GM19397 (cell line): ENCODE data around the gene GYPA.
"Not testable (repeated sequence)": the region's sequence is repeated elsewhere in the genome, so short reads cannot be mapped to it uniquely, and the experiment has no call there.

Source experiments
- ATAC-seq: cut with Tn5 transposase; IDR thresholded peaks from one replicate; pipeline ENCODE4 v1.9.1; 2021; ENCODE audit warnings: mild to moderate bottlenecking, moderate library complexity; ENCODE audit not compliant: unreplicated experiment

Gene GYPA

DNA sequence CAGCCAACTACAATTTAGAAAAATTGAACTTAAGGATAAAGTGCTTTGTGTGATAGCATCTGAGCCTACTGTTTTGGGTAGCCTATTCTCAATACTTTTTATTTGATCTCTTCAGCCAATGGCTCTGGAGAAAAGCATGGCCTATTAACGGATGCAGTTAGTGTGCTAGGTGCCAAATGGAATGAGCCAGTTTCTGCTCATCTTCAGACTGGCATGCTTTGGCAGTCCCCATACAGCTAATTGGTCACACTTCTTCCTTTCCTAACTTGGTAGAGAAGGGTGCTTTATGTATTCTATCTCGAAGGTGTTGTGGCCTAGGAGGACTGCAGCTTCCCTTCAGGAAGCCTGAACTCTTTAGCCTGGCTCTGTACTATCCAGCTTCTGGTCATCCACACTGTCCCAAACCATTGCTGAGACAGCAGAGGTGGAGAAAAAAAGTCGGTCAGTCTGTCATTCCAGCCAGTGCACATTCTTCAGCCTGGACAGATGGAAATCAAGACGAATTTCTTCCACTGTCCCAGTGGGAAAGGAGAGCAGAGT lies 11.1 kb downstream of the GYPA start:
- ATAC-seq: not testable (repeated sequence)

DNA sequence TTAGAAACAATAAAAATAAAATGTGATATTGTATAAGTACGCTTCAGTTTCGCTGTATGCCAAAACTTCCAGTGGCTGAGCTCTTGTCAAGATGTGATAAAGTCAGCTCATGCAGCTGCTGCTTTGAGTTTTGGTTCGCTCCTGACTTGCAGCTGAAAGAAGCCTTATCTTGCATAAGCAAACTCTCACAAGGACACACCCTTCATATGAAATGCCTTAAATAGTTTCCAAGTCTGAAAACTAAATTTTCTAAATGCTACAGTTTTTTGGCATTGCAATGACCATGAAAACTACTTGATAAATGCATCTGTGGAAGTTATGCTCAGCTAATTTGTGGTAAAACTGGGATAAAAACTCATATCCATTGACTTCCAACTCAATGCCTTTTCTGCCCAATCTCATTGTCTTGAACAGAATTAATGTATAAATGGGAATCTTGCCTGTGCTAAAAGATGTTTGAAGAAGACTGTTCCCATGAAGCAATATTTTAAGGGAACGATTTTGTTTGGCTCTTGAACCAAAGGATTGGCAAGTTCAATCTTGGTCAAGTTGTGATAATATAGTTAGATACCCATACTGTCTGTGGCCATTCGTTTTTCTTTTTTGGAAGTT lies 11.7 kb downstream of the GYPA start:
- not testable (repeated sequence) for ATAC-seq

DNA sequence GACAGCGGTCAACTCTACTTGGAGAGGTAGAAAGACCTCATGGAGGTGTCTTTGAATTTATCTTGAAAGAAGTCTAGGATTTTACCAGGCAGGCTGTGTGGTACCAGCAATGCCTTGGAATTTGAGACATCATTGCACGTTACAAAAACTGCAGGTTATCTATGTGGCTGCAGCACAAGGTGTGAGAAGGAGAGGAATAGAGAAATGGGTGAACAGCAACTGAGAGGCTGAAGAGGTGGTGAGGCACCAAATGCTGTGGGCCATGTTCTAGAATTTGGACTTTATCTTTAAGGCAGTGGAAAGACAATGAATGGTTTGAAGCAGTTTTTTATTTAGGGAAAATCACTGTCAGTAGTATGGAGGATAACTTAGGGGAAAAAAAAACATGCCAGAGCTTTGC lies 15.4 kb downstream of the GYPA start:
- not testable (repeated sequence) for ATAC-seq

DNA sequence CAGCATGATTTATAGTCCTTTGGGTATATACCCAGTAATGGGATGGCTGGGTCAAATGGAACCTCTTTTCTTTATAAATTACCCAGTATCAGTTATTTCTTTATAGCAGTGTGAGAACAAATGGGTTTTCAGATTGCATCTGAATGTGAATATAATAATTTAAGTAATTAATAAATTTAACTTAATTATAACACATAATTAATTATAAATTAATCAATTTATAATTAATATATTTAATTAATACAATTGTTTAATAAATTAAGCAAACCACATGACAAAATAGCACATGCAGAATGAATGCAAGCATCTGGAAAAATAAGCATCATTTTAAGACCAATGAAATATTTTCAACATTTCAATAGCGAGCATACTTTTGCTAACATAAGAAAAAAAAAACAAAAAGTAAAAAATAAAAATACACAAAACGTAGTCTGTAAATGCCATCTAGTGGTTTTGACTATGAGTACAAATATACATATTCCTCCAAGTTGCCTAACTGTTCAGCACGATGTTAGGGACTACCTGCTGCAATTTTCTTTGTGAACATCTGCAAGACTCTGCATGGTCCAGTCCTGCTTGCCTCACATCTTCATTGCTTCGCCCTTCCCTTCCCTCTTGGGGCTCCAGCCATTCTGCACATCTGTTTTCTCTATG lies 16.4 kb downstream of the GYPA start:
- not testable (repeated sequence) for ATAC-seq

DNA sequence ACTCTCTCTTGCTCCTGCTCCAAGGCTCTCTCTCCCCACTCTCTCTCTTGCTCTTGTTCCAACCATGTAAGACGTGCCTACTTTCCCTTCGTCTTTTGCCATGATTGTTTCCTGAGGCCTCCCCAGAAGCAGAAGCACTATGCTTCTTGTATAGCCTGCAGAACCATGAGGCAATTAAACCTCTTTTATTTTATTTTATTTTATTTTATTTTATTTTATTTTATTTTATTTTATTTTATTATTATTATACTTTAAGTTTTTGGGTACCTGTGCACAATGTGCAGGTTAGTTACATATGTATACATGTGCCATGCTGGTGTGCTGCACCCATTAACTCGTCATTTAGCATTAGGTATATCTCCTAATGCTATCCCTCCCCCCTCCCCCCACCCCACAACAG lies 17.2 kb downstream of the GYPA start:
- ATAC-seq: not testable (repeated sequence)

DNA sequence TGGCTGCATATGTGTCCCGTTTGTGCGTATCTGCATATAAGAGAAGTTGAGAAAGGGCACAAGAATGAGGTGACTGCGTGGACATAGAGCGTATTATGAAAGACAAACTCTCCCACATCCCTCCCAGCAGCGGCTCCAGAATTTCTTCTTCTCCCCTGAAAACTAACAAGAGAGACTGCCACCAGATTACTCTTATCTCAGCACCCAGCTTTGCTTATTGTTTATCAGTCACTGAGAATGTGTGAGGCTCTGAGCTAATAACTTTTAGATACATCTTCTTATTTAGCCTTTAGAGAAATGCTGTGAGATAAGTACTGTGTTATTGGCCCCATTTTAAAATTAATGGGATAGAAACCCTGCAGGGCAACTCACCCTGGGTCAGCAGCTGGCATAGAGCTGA lies 20.8 kb downstream of the GYPA start:
- ATAC-seq: not testable (repeated sequence)

DNA sequence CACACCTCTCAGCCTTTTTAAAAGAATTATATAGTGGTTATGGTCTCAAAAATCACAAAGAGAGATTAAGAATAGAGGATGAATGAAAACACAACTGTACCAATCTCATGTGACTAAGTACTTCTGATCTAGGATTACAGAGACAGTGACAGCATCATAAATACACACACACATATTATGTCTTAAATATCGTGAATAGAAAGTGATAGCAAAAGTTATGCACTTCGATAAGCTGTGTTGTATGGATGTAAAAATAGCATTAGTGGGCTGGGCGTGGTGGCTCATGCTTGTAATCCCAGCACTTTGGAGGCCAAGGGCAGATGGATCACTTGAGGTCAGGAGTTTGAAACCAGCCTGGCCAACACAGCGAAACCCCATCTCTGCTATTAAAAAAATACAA lies 25.0 kb downstream of the GYPA start:
- no peak for ATAC-seq

DNA sequence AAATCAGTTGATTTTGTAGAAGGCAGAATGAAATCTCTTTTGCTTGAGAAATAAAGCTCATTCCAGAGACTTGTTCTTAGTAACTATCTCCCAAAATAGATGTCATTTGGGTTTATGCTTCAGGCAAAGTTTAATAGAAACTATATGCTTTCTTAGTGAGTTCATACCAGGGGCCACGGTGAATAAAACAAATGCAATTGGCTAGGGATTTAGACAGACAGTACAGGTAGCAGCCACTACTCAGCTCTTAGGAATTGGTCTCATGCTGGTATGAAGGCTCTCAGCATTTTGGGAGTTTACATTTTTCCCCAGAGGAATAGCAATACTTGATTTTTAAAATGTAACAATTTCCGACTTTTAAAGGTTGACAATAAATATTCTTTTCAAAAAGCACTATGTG lies 27.0 kb downstream of the GYPA start:
- ATAC-seq: no peak

DNA sequence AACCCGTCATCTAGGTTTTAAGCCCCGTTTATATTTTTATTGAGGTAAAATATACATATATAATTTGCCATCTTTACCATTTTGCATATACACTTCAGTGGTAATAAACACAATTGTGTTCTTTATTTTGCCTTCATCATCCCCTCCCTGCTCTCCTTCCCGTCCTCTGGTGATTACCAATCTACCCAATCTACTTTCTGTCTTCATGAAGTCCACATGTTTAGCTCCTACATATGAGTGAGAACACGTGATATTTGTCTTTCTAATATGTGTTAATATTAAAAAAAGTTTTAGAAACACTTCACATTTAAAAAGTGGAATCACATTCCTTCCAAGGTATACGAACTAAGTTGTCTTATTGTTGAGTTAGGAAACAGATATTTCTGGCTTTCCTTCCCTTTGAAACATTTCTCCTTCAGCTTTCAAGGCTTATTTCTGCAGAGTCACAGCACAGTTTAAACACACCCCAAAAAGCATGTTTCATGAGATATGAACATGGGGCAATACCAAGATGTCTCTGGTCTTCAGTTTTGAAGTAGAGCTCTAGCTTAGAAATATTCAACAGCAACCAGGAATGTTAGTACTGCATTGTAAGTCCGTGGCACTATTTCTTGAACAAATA lies 35.9 kb downstream of the GYPA start:
- no peak for ATAC-seq

DNA sequence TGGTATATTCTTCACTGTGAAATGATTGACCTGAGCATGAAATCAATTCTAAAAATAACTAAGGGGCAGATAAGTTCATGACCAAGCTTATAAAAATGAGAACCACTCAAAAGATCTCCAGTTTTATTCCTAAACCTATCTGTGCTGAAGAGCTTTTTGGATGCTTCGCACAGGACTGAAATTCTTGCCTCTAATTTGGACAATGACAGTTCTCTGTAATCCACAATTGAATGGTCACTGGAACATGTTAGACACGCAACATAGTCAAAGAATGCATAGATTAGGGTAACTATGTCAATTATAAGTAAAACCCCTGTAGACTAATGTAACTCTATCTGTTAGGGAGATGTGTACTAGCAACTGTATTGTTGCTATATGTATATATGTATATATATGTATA lies 42.7 kb downstream of the GYPA start:
- ATAC-seq: not testable (repeated sequence)

DNA sequence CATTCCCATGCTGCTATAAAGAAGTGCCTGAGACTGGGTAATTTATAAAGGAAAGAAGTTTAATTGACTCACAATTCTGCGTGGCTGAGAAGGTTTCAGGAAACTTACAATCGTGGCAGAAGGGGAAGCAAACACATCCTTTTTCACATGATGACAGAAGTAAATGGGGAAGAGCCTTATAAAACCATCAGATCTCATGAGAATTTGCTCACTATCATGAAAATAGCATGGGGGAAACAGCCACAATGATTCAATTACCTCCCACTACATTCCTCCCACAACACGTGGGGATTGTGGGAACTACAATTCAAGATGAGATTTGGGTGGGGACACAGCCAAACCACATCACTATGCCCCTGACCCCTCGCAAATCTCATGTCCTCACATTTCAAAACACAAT lies 46.5 kb downstream of the GYPA start:
- not testable (repeated sequence) for ATAC-seq

DNA sequence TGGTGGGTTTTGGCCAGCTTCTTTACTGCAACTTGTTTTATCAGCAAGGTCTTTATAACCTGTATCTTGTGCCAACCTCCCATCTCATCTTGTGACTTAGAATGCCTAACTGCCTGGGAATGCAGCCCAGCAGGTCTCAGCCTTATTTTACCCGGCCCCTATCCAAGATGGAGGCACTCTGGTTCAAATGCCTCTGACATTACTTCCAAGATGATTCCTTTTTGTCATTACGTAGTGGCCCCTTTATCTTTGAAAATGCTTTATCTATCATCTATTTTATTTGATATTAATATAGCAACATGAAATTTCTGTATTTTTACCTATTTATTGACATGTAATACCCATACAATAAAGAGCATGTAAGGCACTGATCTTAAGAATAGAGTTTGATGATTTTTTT lies 49.3 kb downstream of the GYPA start:
- not testable (repeated sequence) for ATAC-seq

DNA sequence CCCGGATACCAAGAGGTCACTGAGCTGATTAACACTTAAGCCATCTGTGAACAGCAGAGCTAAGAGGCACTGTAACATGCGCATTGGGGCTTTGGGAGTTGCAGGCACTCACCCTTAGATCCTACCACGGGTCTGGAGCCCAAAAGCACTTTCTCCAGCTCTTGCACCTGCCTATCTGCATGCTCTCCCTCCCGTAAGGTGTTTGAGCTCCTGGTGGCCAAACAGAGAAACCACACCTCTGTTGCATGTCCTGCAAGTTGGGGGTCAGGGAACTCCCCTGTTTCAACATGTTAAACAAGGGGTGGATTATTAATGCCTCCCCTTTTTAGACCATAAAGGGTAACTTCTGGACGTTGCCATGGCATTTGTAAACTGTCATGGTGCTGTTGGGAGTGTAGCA lies 49.8 kb downstream of the GYPA start:
- no peak for ATAC-seq

DNA sequence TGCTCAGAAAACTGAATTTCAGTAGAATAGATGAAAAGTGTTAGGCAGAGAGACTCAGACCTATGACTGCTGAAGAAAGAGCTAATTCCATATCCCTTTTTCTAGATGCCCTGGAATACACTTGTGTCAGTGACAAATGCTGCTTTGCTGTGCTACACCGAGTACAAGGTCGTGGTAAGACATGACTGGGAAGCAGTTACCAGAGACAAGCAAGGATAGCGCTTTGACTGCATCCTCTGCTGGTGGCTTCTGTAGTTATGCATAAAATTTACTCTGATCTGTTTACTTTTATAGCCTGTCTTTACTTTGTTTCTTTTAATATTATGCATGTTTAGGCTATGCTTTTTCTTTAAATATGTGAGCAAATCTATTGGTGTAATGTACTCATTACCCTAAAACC lies 58.5 kb downstream of the GYPA start:
- ATAC-seq: not testable (repeated sequence)

DNA sequence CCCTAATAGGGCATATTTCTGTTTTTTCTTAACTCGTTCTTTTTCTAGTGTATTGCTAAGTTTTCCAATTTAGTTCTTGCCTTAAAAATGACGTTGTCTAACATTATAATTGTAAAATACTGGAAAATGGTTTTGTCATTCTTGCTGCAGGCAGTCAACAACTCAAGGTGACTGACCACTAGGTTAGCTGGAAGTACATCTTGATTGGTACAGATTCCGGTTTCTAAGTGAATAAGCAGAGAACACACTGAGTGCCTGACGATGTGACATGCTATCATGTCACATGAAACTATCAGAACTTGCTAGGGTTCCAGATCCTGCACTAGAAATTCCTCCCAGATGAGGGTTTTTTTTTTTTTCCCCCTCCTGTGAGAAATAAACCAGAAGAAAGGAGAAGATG lies 60.4 kb downstream of the GYPA start:
- ATAC-seq: not testable (repeated sequence)

DNA sequence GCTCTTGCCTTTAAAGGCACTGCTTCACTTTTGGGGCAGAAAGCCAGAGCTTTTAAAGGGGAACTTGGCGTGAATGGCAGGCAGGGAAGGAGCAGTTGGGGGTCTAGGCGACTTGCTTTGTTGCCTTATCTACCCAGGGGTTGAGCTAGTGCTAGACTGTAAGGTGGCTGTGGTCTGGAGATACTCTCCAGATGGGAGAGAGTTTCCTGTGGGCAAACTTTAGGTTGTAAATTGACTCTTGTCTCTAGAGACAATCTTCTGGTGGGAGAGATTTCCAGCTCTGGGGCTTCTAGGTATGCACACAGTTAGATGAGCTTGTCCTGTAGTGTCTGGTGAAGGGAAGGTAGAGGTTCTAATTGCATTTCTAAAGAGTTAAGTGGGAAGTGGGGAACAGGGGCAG lies 61.8 kb downstream of the GYPA start:
- ATAC-seq: not testable (repeated sequence)

DNA sequence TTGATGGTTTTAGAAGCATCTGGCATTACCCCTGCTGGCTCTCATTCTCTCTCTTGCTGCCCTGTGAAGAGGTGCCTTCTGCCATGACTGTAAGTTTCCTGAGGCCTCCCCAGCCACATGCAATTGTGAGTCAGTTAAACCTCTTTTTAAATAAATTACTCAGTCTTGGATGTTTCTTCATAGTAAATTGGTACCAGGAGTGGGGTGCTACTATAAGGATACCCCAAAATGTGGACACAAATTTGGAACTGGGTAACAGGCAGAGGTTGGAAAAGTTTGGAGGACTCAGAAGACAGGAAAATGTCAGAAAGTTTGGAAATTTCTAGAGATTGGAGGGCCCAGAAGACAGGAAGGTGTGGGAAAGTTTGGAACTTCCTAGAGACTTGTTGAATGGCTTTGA lies 79.0 kb downstream of the GYPA start:
- not testable (repeated sequence) for ATAC-seq

DNA sequence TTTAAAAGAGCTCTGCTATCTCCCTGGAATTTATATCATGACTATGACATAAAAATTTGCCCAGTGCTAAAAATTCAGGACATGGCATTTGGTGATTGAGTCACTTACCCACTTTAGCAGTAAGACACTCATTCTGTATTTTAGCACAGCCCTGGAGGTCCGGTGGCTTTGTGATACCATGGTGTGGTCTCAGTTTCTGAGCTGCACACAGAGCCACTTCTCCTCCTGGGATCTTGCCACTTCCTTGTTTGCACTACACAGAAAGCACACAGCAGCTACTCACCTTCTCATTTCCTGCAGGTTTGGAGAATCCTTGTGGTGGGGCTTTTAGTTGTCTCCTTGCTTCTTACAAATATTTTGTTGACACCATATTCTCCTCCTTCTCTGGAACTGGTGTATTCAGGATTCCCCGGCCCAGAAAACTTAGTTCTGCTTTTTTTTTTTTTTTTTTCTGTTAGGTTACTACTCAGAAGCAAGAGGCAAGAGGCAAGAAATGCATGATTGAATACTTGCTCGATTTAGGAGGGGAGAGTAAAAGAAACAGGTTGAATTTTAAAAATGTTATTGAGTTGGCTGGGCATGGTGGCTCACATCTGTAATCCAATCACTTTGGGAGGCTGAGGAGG lies 80.2 kb downstream of the GYPA start:
- not testable (repeated sequence) for ATAC-seq
